ENCODE results near the gene ZFAND2A.

The ZFAND2A gene

GRCh38 chr7:1209097-1209496 lies 49.1 kb upstream of the ZFAND2A start:
- POLR2A ChIA-PET, result no interaction called here
- no peaks in the 10 kb centered on the region for H3K36me3 ChIP-seq (ENCODE audit: control insufficient read depth in 2 of 2, insufficient read depth in 1 of 2, low read length in 2 of 2)
- CTCF ChIA-PET, result no interaction called here
- H3K9me3 ChIP-seq (ENCODE audit: control insufficient read depth, insufficient read depth, low read depth, low read length), result no peaks in the 10 kb centered on the region
- no peak overlapping the region for H3K27ac ChIP-seq (ENCODE audit: extremely low read depth, low read depth, low read length)
- TF ChIP-seq BCL6B (tag by site-specific recombination; IDR thresholded peaks at IDR 0.05), result no peak
- TF ChIP-seq MZF1 (tag by site-specific recombination; IDR thresholded peaks at IDR 0.05; ENCODE audit: borderline replicate concordance), result no peak
- TF ChIP-seq ZNF704 (tag by site-specific recombination; IDR thresholded peaks at IDR 0.05), result no peak
- no peak for TF ChIP-seq HIC1 (tag by site-specific recombination; IDR thresholded peaks at IDR 0.05)
- TF ChIP-seq ZNF394 (tag by site-specific recombination; IDR thresholded peaks at IDR 0.05; ENCODE audit: borderline replicate concordance), result no peak
- TF ChIP-seq SP2 (tag by site-specific recombination; IDR thresholded peaks at IDR 0.05), result no peak
- no peak for TF ChIP-seq ZNF423 (tag by site-specific recombination; IDR thresholded peaks at IDR 0.05)
- TF ChIP-seq ZNF777 (tag by site-specific recombination; IDR thresholded peaks at IDR 0.05; ENCODE audit: borderline replicate concordance), result no peak
- TF ChIP-seq ZBTB10 (tag by site-specific recombination; IDR thresholded peaks at IDR 0.05), result no peak
- TF ChIP-seq OVOL3 (tag by site-specific recombination; IDR thresholded peaks at IDR 0.05), result no peak
- no peak for TF ChIP-seq ZNF404 (tag by site-specific recombination; IDR thresholded peaks at IDR 0.05)
- TF ChIP-seq RBAK (tag by site-specific recombination; IDR thresholded peaks at IDR 0.05), result no peak
- TF ChIP-seq GLI4 (tag by site-specific recombination; IDR thresholded peaks at IDR 0.05), result no peak
- TF ChIP-seq KLF9 (tag by site-specific recombination; IDR thresholded peaks at IDR 0.05; ENCODE audit: low read depth), result no peak
- TF ChIP-seq ZBTB26 (tag by site-specific recombination; optimal IDR thresholded peaks at IDR 0.05), result no peak
- TF ChIP-seq ZNF132 (tag by site-specific recombination; IDR thresholded peaks at IDR 0.05; ENCODE audit: borderline replicate concordance), result no peak
- no peak for TF ChIP-seq PRDM6 (tag by site-specific recombination; IDR thresholded peaks at IDR 0.05)
- TF ChIP-seq KLF7 (tag by site-specific recombination; IDR thresholded peaks at IDR 0.05; ENCODE audit: borderline replicate concordance), result no peak
- no peak for TF ChIP-seq ZNF501 (tag by site-specific recombination; IDR thresholded peaks at IDR 0.05)
- no peak overlapping the region for H3K4me3 ChIP-seq (ENCODE audit: low read depth, low read length)
- H3K4me1 ChIP-seq (ENCODE audit: control insufficient read depth, insufficient read depth, low read length), result peaks cover 5% of the 10 kb centered on the region
